A673 (cell line): ENCODE measurements around the gene ATG5. TPM values are rescaled to one million over a fixed set of nuclear protein-coding genes. Genes with fewer than 3 reads are reported as not detected.
"Not testable (repeated sequence)": the region's sequence is repeated elsewhere in the genome, so short reads cannot be mapped to it uniquely, and the experiment has no call there.

Experiments used
- BruUV-seq: library from RNA; stranded (reverse); fragments of 400-500 nt; replicated peaks from 2 replicates; lab custom pipeline; 2021; lab: Mats Ljungman, UMichigan
- CTCF ChIA-PET: fragments of 300-600 bp; sonication (Branson Sonifier 250); formaldehyde crosslinking; loops from one replicate; lab custom pipeline; 2022; ENCODE audit warnings: antibody characterized with exemption; lab: Charles Lee
- POLR2A ChIA-PET: fragments of 300-600 bp; sonication (Branson Sonifier 250); formaldehyde crosslinking; loops from one replicate; lab custom pipeline; 2022; ENCODE audit warnings: antibody characterized with exemption; ENCODE audit not compliant: low non-redundant PET; lab: Charles Lee
- DNase-seq: peaks from one replicate; pipeline ENCODE4 v3.0.0-alpha.2; 2015; ENCODE audit warnings: low spot score
- H3K27ac ChIP-seq: fragments of 200-600 bp; sonication (generic); 2 replicates; pipeline ENCODE4 v1.5.1; 2016; ENCODE audit warnings: mixed run types, low read depth, mild to moderate bottlenecking, mixed read lengths, antibody characterized with exemption, low read length; ENCODE audit not compliant: poor library complexity, severe bottlenecking
- H3K27me3 ChIP-seq: fragments of 200-600 bp; sonication (generic); replicated peaks from 2 replicates; pipeline ENCODE4 v1.6.1; 2017; ENCODE audit warnings: mixed run types, low read depth, mild to moderate bottlenecking, mixed read lengths, antibody characterized with exemption, low read length; ENCODE audit not compliant: insufficient read depth, poor library complexity
- H3K36me3 ChIP-seq: fragments of 200-600 bp; sonication (generic); 2 replicates; pipeline ENCODE4 v1.6.1; 2016; ENCODE audit warnings: mixed run types, mild to moderate bottlenecking, mixed read lengths, antibody characterized with exemption, low read length; ENCODE audit not compliant: insufficient read depth, poor library complexity, severe bottlenecking
- H3K4me1 ChIP-seq: fragments of 200-600 bp; sonication (generic); 2 replicates; pipeline ENCODE4 v1.6.1; 2017; ENCODE audit warnings: mixed run types, mild to moderate bottlenecking, mixed read lengths, antibody characterized with exemption, low read length; ENCODE audit not compliant: insufficient read depth, poor library complexity, severe bottlenecking
- H3K4me3 ChIP-seq: fragments of 200-600 bp; sonication (generic); 2 replicates; pipeline ENCODE4 v1.5.1; 2016; ENCODE audit warnings: low read depth, mixed run types, mild to moderate bottlenecking, mixed read lengths, low read length; ENCODE audit not compliant: poor library complexity, severe bottlenecking
- H3K9me3 ChIP-seq: fragments of 200-600 bp; sonication (generic); 2 replicates; pipeline ENCODE4 v1.6.1; 2016; ENCODE audit warnings: mixed run types, low read depth, mild to moderate bottlenecking, mixed read lengths, antibody characterized with exemption, low read length; ENCODE audit not compliant: poor library complexity, severe bottlenecking
- EZH2 ChIP-seq: fragments of 200-600 bp; sonication (generic); IDR thresholded peaks from 2 replicates; pipeline ENCODE4 v1.6.1; 2017; ENCODE audit warnings: borderline replicate concordance, low read depth, mild to moderate bottlenecking, mixed read lengths, antibody characterized with exemption, low read length; ENCODE audit not compliant: poor library complexity, severe bottlenecking
- intact Hi-C: fragments of 100-400 bp; cut with micrococcal nuclease; formaldehyde crosslinking; loops from one replicate; pipeline ENCODE4 v1.10.0; 2022; ENCODE audit not compliant: unreplicated experiment
- total RNA-seq: library from RNA; stranded (reverse); gene quantifications from 2 replicates; pipeline ENCODE4 v1.2.3, GENCODE V29; 2021
- TF ChIP-seq, protein P1 (sequence below): fragments of 300-800, 200-600 bp; sonication (generic); conservative IDR thresholded peaks from 2 replicates; pipeline ENCODE4 v1.5.1; 2017; ENCODE audit warnings: low read depth, mild to moderate bottlenecking, antibody characterized with exemption, low read length, moderate library complexity, mixed read lengths

The ATG5 gene
- total RNA-seq, 1 experiment from 2014 or later = 37.0 TPM

DNA sequence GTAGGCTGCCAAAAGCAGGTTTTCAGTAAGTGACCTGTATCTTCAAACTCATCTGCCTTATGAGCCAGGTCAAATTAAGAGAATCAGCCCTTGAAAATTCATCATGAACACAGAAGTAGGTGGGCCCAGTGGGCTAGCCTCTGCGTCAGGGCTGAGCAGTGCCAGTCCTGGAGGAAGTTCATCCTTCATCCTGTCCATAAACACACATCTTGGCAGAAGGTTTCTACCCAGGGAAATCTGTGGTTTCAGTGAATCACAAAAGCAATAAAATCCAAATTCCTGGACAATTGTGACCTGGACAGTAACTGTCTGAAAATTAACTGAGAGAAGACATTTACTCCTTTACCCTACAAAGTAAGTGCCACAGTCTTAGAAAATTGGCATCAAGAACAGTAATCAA lies 72.4 kb downstream of the ATG5 start:
- CTCF ChIA-PET = no interaction called here
- H3K4me3 ChIP-seq = no peak overlapping the region
- intact Hi-C loops = no loop called here
- POLR2A ChIA-PET = no interaction called here
- H3K9me3 ChIP-seq = no peaks in the 10 kb centered on the region
- DNase-seq = no peak
- H3K4me1 ChIP-seq = peaks cover 22% of the 10 kb centered on the region
- BruUV-seq = no TSS peak
- TF ChIP-seq EZH2 = no peak
- TF ChIP-seq, protein P1, sequence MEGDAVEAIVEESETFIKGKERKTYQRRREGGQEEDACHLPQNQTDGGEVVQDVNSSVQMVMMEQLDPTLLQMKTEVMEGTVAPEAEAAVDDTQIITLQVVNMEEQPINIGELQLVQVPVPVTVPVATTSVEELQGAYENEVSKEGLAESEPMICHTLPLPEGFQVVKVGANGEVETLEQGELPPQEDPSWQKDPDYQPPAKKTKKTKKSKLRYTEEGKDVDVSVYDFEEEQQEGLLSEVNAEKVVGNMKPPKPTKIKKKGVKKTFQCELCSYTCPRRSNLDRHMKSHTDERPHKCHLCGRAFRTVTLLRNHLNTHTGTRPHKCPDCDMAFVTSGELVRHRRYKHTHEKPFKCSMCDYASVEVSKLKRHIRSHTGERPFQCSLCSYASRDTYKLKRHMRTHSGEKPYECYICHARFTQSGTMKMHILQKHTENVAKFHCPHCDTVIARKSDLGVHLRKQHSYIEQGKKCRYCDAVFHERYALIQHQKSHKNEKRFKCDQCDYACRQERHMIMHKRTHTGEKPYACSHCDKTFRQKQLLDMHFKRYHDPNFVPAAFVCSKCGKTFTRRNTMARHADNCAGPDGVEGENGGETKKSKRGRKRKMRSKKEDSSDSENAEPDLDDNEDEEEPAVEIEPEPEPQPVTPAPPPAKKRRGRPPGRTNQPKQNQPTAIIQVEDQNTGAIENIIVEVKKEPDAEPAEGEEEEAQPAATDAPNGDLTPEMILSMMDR = no peak
- H3K27me3 ChIP-seq = no peaks in the 10 kb centered on the region
- no peak overlapping the region for H3K27ac ChIP-seq
- no peaks in the 10 kb centered on the region for H3K36me3 ChIP-seq

DNA sequence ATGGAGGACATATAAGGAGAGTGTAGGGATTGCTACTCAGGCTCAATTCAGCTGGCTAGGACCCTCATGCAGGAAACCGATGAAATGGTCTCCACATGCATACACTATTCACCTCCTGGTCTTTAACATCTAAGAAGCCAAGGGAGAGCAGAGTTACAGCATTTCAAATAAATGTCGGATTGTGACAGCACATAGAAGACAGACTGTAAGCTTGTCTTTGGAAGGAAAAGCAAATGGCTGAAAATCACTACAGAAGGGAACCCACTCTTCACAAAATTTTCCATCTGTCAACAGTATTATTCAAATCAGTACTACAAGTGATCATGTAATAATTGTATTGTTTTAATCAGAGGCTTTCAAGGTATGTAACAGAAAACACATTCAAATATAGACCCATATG lies 72.9 kb downstream of the ATG5 start:
- no TSS peak for BruUV-seq
- Histone ChIP-seq H3K27ac (no peak overlapping the region), H3K4me3 (no peak overlapping the region), H3K36me3 (no peaks in the 10 kb centered on the region), H3K4me1 (peaks cover 22% of the 10 kb centered on the region), H3K9me3 (no peaks in the 10 kb centered on the region), H3K27me3 (no peaks in the 10 kb centered on the region)
- ChIA-PET CTCF (no interaction called here), POLR2A (no interaction called here)
- no peak for TF ChIP-seq EZH2
- TF ChIP-seq, protein P1 = no peak
- intact Hi-C loops = no loop called here
- DNase-seq = no peak

DNA sequence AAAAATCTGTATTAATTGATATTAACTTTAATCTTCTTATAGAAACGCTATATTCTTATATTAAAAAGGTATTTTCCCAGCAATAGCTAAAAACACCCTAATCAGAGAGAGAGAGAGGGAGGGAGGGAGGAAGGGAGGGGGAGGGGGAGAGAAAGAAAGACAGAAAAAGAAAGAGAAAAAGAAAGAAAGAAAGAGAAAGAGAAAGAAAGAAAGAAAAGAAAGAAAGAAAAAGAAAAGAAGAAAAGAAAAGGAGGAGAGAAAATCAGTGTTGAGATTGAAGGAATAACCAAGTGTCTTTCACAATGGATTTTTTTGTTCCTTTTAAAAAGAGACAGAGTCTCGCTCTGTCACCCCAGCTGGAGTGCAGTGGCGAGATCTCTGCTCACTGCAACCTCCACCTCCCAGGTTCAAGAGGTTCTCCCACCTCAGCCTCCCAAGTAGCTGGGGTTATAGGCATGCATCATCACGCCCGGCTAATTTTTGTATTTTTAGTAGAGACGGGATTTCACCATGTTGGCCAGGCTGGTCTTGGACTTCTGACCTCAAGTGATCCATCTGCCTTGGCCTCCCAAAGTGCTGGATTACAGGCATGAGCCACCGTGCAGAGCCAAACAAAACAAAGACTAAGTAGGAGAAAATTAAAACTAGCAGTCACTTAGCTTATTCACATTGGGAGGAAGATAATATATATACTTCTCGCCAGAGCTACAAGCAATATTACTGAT lies 73.9 kb downstream of the ATG5 start:
- H3K27me3 ChIP-seq, H3K27ac ChIP-seq, H3K4me3 ChIP-seq, H3K9me3 ChIP-seq, DNase-seq, BruUV-seq, H3K36me3 ChIP-seq, CTCF ChIA-PET, intact Hi-C loops: not testable (repeated sequence)
- H3K4me1 ChIP-seq = peaks cover 21% of the 10 kb centered on the region
- POLR2A ChIA-PET = interaction anchor here (0.8 kb wide), 1 partner anchor 196 kb away, joined by 3 read pairs; no protein-coding TSS in a partner anchor

DNA sequence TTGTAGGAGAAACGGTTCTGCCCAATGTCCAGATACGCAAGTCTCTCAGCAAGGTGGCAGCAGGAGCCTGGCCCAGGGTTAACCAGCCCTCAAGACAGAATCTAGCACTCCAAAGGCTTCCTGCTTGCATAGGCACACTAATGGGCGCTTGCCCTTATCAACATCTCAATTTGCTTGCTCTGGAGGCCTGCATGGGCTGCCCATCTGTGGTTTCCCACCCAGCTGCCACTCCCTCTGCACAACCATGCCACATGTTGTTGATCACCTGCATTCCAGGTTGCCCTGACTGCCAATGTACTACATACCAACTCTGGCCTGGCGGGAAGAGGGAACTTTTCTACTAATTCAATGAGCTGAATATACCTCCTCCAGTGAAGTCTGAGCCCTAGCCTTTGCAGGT lies 74.6 kb downstream of the ATG5 start:
- Histone ChIP-seq H3K4me1 (peaks cover 13% of the 10 kb centered on the region), H3K27me3 (no peaks in the 10 kb centered on the region), H3K9me3 (no peaks in the 10 kb centered on the region), H3K27ac (no peak overlapping the region), H3K4me3 (no peak overlapping the region), H3K36me3 (no peaks in the 10 kb centered on the region)
- no peak for DNase-seq
- ChIA-PET CTCF (no interaction called here), POLR2A (interaction anchor here (0.8 kb wide), 1 partner anchor 195 kb away, joined by 3 read pairs; no protein-coding TSS in a partner anchor)
- intact Hi-C loops = no loop called here
- TF ChIP-seq, protein P1 = no peak
- TF ChIP-seq EZH2 = no peak
- no TSS peak for BruUV-seq
